ENCODE data around the gene RPRD1B. TPM values are rescaled to one million over a fixed set of nuclear protein-coding genes. Genes with fewer than 3 reads are reported as not detected.

RPRD1B gene
- total RNA-seq, 2 donors from 2014 or later: 24.7 to 25.8 TPM

- intact Hi-C loops (cut with DNase I): no loop called here
- no peak for DNase-seq (ENCODE audit: low spot score)
Measured at GRCh38 chr20:38111366-38112232, 78.1 kb downstream of the RPRD1B start.

- intact Hi-C loops (cut with DNase I): no loop called here
Measured at GRCh38 chr20:38112261-38112929, 78.8 kb downstream of the RPRD1B start.

GRCh38 chr20:38112930-38113294 lies 79.4 kb downstream of the RPRD1B start:
- intact Hi-C loops (cut with DNase I): no loop called here

More at GRCh38 chr20:38112261-38112929, 78.8 kb downstream of the RPRD1B start:
- DNase-seq (ENCODE audit: low spot score): no peak

GRCh38 chr20:38113401-38114325 lies 80.1 kb downstream of the RPRD1B start:
- DNase-seq (ENCODE audit: low spot score): no peak
- intact Hi-C loops (cut with DNase I): no loop called here

More at GRCh38 chr20:38112930-38113294, 79.4 kb downstream of the RPRD1B start:
- no peak for DNase-seq (ENCODE audit: low spot score)

- intact Hi-C loops (cut with DNase I): no loop called here
- no peak for DNase-seq (ENCODE audit: low spot score)
Measured at GRCh38 chr20:38114353-38114791, 80.8 kb downstream of the RPRD1B start.

GRCh38 chr20:38115205-38115604 lies 81.7 kb downstream of the RPRD1B start:
- intact Hi-C loops (cut with DNase I): no loop called here
- DNase-seq (ENCODE audit: low spot score): no peak

- no peak for DNase-seq (ENCODE audit: low spot score)
- intact Hi-C loops (cut with DNase I): no loop called here
Measured at GRCh38 chr20:38115896-38116295, 82.3 kb downstream of the RPRD1B start.

- no peak for DNase-seq (ENCODE audit: low spot score)
Measured at GRCh38 chr20:38116409-38117165, 83.0 kb downstream of the RPRD1B start.

GRCh38 chr20:38117205-38117604 lies 83.7 kb downstream of the RPRD1B start:
- intact Hi-C loops (cut with DNase I): no loop called here

More at GRCh38 chr20:38116409-38117165, 83.0 kb downstream of the RPRD1B start:
- intact Hi-C loops (cut with DNase I): no loop called here

GRCh38 chr20:38117635-38118034 lies 84.1 kb downstream of the RPRD1B start:
- no peak for DNase-seq (ENCODE audit: low spot score)
- intact Hi-C loops (cut with DNase I): no loop called here

More at GRCh38 chr20:38117205-38117604, 83.7 kb downstream of the RPRD1B start:
- no peak for DNase-seq (ENCODE audit: low spot score)

GRCh38 chr20:38119446-38119845 lies 85.9 kb downstream of the RPRD1B start:
- no peak for DNase-seq (ENCODE audit: low spot score)
- intact Hi-C loops (cut with DNase I): no loop called here

- intact Hi-C loops (cut with DNase I): no loop called here
- no peak for DNase-seq (ENCODE audit: low spot score)
Measured at GRCh38 chr20:38120625-38120988, 87.1 kb downstream of the RPRD1B start.

GRCh38 chr20:38121741-38122140 lies 88.2 kb downstream of the RPRD1B start:
- intact Hi-C loops (cut with DNase I): no loop called here
- no peak for DNase-seq (ENCODE audit: low spot score)

- intact Hi-C loops (cut with DNase I): no loop called here
- peak; percentile 74 for DNase-seq (ENCODE audit: low spot score)
Measured at GRCh38 chr20:38123021-38123587, 89.6 kb downstream of the RPRD1B start.

- peak; percentile 91 for DNase-seq (ENCODE audit: low spot score)
- intact Hi-C loops (cut with DNase I): no loop called here
Measured at GRCh38 chr20:38125157-38126056, 91.9 kb downstream of the RPRD1B start.

GRCh38 chr20:38126146-38126921 lies 92.8 kb downstream of the RPRD1B start:
- intact Hi-C loops (cut with DNase I): no loop called here
- peak; percentile 64 for DNase-seq (ENCODE audit: low spot score)

All from posterior vena cava (tissue), 2 donors.